PFSK-1 (cell line): ENCODE data around the gene SCN1A.

Experiments used
- FOXP2 ChIP-seq: optimal IDR thresholded peaks from 2 replicates; pipeline ENCODE3; 2011; ENCODE audit warnings: borderline replicate concordance, control low read depth, inconsistent platforms; ENCODE audit not compliant: insufficient read depth; ENCODE audit errors: extremely low read length, extremely low read depth
- POLR2AphosphoS5 ChIP-seq: IDR thresholded peaks from 2 replicates; pipeline ENCODE4 v1.6.1; 2012; ENCODE audit warnings: low read depth, mild to moderate bottlenecking, control low read depth, low read length, moderate library complexity
- SIN3A ChIP-seq: IDR thresholded peaks from 2 replicates; pipeline ENCODE4 v1.6.1; 2012; ENCODE audit warnings: mild to moderate bottlenecking, low read length, moderate library complexity, borderline replicate concordance; ENCODE audit not compliant: insufficient read depth
- TAF1 ChIP-seq: IDR thresholded peaks from 2 replicates; pipeline ENCODE4 v1.6.1; 2012; ENCODE audit warnings: low read length, control low read depth, borderline replicate concordance; ENCODE audit not compliant: insufficient read depth
- TF ChIP-seq, protein P1 (sequence below), 2 experiments: IDR thresholded peaks; 2 replicates each; pipeline versions ENCODE4 v1.6.1 to v1.8.0; 2011 to 2012; ENCODE audit warnings: low read depth in 2 of 2, low read length in 2 of 2, control low read depth in 1 of 2, inconsistent platforms in 1 of 2, mild to moderate bottlenecking in 1 of 2, moderate library complexity in 1 of 2; ENCODE audit not compliant: insufficient read depth in 1 of 2

The SCN1A gene

DNA sequence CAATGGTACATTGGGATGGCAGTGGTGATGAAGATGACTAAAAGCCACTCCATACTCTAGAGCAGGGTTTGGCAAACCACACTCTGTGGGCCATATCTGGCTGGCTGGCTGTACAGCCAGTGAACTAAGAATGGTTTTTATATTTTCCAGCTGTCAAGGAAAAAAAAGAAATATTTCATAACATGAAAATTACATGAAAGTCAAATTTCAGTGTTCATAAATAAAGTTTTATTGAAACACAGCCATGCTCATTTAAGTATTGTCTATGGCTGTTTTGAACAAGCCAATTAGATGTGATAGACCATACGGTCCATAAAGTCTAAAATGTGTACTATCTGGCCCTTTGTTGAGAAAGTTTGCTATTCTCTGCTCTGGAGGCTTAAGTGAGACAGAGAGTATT lies 175.7 kb downstream of the SCN1A start:
- TF ChIP-seq SIN3A, result no peak
- no peak for TF ChIP-seq POLR2AphosphoS5
- TF ChIP-seq TAF1, result no peak
- no peak for TF ChIP-seq FOXP2
- TF ChIP-seq, protein P1, sequence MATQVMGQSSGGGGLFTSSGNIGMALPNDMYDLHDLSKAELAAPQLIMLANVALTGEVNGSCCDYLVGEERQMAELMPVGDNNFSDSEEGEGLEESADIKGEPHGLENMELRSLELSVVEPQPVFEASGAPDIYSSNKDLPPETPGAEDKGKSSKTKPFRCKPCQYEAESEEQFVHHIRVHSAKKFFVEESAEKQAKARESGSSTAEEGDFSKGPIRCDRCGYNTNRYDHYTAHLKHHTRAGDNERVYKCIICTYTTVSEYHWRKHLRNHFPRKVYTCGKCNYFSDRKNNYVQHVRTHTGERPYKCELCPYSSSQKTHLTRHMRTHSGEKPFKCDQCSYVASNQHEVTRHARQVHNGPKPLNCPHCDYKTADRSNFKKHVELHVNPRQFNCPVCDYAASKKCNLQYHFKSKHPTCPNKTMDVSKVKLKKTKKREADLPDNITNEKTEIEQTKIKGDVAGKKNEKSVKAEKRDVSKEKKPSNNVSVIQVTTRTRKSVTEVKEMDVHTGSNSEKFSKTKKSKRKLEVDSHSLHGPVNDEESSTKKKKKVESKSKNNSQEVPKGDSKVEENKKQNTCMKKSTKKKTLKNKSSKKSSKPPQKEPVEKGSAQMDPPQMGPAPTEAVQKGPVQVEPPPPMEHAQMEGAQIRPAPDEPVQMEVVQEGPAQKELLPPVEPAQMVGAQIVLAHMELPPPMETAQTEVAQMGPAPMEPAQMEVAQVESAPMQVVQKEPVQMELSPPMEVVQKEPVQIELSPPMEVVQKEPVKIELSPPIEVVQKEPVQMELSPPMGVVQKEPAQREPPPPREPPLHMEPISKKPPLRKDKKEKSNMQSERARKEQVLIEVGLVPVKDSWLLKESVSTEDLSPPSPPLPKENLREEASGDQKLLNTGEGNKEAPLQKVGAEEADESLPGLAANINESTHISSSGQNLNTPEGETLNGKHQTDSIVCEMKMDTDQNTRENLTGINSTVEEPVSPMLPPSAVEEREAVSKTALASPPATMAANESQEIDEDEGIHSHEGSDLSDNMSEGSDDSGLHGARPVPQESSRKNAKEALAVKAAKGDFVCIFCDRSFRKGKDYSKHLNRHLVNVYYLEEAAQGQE (IDR thresholded peaks at IDR 0.05; ENCODE audit: insufficient read depth in 1 of 2, low read depth in 2 of 2, low read length in 2 of 2), result no peak

- TF ChIP-seq TAF1 (no peak), FOXP2 (no peak), POLR2AphosphoS5 (no peak), SIN3A (no peak)
- TF ChIP-seq, protein P1 (IDR thresholded peaks at IDR 0.05; ENCODE audit: insufficient read depth in 1 of 2, low read depth in 2 of 2, low read length in 2 of 2), result no peak
Measured at GRCh38 chr2:165950438-165950837, 177.4 kb downstream of the SCN1A start.

DNA sequence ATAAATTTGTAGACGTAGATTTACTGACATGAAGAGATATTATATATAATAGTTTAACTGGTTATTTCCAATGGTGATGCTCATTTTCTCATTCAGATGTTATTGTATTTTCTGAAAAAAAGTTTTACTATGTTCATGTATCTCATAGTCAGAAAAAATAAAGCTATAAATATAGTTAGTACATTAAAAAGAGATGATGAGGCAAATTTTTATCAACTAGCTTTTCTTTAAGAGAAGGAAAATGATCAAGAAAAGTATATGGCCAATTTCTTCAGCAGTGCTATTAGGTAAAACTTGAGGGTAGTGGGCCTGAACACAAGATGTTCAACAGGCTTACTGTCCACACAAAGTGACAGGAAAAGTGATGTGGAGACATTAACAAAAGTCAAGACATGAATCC lies 186.0 kb downstream of the SCN1A start:
- TF ChIP-seq TAF1 (no peak), POLR2AphosphoS5 (no peak), SIN3A (no peak), FOXP2 (no peak)
- TF ChIP-seq, protein P1 (IDR thresholded peaks at IDR 0.05; ENCODE audit: insufficient read depth in 1 of 2, low read depth in 2 of 2, low read length in 2 of 2), result no peak

DNA sequence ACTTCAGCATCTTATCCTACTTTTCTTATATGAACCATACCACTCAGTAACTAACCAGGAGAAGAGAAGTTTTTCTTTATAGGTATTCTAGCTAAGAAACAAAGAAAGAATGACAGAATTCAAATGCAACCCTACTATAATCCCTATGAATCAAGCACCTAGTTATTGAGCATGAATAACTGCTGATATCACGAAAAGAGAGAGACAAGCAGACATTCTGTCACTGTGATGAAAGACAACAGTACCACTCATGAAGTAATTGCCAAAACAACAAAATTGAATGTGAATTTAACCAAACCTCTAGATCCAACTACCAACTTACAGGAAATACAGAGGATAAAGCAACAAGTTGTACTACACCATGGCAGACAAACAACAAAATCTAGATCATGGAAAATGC lies 189.6 kb downstream of the SCN1A start:
- TF ChIP-seq, protein P1 (IDR thresholded peaks at IDR 0.05; ENCODE audit: insufficient read depth in 1 of 2, low read depth in 2 of 2, low read length in 2 of 2), result no peak
- TF ChIP-seq FOXP2 (no peak), POLR2AphosphoS5 (no peak), TAF1 (no peak), SIN3A (no peak)
